Activated naive CD4-positive, alpha-beta T cell treated with anti-CD3 and anti-CD28 coated beads, Interleukin-2, amount 50 U/mL, for 16 hours (primary cell): Measurements from ENCODE around the gene PDLIM7.

ENCODE experiments used
- DNase-seq: peaks from one replicate; pipeline ENCODE4 v3.0.0-alpha.2; 2020

The PDLIM7 gene

GRCh38 chr5:177504086-177505056, 7.0 kb upstream of the PDLIM7 start:
- no peak for DNase-seq

- no peak for DNase-seq
These were observed 6.1 kb upstream of the PDLIM7 start for GRCh38 chr5:177503351-177504085.

GRCh38 chr5:177502886-177503285, 5.5 kb upstream of the PDLIM7 start:
- DNase-seq, result no peak

- no peak for DNase-seq
These were observed 4.7 kb upstream of the PDLIM7 start for GRCh38 chr5:177501874-177502678.

- DNase-seq, result peak; percentile 86
These were observed 3.5 kb upstream of the PDLIM7 start for GRCh38 chr5:177500685-177501522.

GRCh38 chr5:177499842-177500241, 2.4 kb upstream of the PDLIM7 start:
- no peak for DNase-seq

- DNase-seq, result no peak
These were observed 796 bp upstream of the PDLIM7 start for GRCh38 chr5:177498013-177498787.

GRCh38 chr5:177496727-177497291, 595 bp downstream of the PDLIM7 start:
- no peak for DNase-seq

GRCh38 chr5:177496070-177496726, 1.2 kb downstream of the PDLIM7 start:
- DNase-seq, result no peak

- DNase-seq, result no peak
These were observed 2.0 kb downstream of the PDLIM7 start for GRCh38 chr5:177495243-177496060.

- no peak for DNase-seq
These were observed 2.8 kb downstream of the PDLIM7 start for GRCh38 chr5:177494346-177495195.

GRCh38 chr5:177493795-177494345, 3.5 kb downstream of the PDLIM7 start:
- no peak for DNase-seq

- DNase-seq, result no peak
These were observed 4.6 kb downstream of the PDLIM7 start for GRCh38 chr5:177492841-177493240.

- DNase-seq, result no peak
These were observed 5.2 kb downstream of the PDLIM7 start for GRCh38 chr5:177491983-177492746.

- no peak for DNase-seq
These were observed 5.9 kb downstream of the PDLIM7 start for GRCh38 chr5:177491429-177491945.

GRCh38 chr5:177490992-177491391, 6.4 kb downstream of the PDLIM7 start:
- no peak for DNase-seq
